GM19324 (cell line): ENCODE results near the gene SPG7.
"Not testable (repeated sequence)": the region's sequence is repeated elsewhere in the genome, so short reads cannot be mapped to it uniquely, and the experiment has no call there.

Source experiments
- ATAC-seq: cut with Tn5 transposase; IDR thresholded peaks from one replicate; pipeline ENCODE4 v1.9.1; 2021; ENCODE audit warnings: mild to moderate bottlenecking, moderate library complexity; ENCODE audit not compliant: unreplicated experiment, low FRiP score

SPG7 gene

DNA sequence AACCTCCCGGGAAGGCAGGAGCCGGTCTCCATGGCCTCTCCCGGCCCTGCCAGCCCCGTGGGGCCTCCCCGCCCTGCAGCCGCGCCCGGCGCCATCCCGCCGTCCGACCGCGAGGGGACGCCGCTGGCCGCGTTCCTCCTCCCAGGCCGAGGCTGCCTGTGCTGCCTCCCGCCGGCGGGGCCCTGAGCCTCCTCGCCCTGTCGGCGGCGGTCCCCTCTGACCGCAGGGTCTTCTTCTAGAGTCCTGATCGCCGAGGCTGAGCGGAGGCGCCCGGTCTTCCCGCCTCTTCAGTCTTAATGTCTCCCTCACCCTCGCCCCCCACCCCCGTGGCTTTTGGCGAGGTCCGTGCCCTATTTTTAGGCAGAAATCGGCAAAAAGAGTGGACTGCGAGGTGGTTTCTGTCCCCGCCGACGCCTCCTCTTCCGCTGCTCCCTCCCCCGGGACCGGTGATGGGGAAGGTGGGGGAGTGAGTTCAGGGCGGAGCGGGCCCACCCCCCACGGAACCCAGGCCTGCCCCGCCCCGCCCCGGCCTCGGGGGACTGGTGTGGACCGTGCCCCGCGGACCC, 66.6 kb downstream of the SPG7 start:
- no peak for ATAC-seq

DNA sequence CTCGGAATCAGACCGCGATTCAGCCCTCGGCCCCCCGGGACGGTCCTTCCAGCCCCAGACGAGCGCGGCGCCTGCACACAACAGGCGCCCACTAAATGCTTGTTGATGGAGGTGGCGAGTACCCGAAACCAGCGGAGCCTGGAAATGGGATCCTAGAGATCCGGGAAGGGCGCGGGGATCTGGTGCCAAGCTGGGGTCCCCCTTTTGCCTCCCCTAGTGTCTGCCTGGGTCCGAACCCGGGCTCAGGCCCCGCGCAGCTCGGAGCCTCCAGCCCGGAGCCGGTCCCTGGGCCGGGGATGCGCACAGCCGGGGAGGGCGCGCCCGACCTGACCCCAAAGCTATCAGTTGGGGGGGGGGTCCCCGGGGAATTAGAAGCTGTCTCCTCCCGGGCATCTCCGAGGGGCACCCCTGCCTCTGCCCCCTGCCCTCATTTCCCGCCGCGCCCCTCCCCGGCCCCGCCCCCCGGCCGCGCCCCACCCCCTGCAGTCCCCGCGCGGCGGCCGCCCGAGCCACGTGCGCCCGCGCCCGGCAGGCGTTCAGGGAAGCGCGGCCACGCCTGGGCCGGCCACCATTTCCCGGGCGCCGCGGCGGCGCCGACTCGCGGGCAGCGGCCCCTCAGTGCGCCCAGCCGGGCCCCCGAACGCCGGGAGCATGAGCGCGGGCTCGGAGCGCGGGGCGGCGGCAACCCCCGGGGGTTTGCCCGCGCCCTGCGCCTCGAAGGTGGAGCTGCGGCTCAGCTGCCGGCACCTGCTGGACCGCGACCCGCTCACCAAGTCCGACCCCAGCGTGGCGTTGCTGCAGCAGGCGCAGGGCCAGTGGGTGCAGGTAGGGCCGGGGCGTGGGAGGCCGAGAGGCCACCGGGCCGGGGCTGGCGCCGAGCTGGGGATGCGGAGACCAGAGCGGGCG, 67.3 kb downstream of the SPG7 start, which contains the start of gene CPNE7:
Gene CPNE7 (plus strand): TSS at position 512 of the 906 bp plus-strand sequence. CDS start 140 bp downstream, at position 652.
- ATAC-seq, result no peak

DNA sequence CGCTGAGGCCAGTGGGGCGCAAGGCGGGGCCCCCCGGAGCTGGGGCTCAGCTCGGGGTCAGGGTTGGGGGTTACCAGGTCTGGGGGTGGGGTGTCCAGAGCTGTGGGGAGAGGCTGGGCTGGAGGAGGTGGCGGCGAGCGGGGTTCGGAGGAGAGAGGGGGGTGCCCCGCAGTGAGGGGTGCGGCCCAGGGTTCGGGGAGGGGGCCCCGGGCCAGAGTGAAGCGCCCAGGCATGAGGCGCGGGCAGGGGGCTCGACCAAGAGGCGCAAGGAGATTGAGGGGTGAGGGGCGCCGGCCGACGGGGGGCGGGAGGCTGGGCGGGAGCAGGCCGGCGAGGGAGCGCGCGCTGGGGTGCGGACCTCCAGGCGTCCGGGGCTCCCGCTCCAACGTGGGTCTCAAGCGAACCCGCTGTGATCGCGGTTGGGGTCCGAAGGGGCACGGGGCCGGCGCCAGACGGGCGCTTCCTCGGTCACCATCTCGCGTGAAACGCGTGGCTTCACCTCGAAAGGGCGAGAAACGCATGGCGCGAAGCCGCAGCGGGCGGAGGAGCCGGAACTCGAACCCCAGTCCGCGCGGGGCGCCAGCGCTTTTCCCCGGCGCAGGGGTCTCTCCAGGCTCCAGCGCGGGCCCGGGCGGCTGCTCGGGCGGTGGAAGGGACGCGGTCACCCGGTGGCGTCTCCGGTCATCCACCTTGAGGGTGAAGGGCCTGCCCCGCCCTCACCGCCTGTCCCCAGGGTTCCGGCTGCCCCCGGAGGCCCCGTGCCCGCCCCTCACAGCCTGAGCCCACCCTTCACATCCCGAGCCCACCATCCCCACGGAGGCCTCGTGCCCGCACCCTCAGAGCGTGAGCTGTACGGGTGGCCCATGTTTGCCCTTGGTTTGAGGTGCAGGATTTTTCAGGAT, 68.2 kb downstream of the SPG7 start:
- no peak for ATAC-seq

DNA sequence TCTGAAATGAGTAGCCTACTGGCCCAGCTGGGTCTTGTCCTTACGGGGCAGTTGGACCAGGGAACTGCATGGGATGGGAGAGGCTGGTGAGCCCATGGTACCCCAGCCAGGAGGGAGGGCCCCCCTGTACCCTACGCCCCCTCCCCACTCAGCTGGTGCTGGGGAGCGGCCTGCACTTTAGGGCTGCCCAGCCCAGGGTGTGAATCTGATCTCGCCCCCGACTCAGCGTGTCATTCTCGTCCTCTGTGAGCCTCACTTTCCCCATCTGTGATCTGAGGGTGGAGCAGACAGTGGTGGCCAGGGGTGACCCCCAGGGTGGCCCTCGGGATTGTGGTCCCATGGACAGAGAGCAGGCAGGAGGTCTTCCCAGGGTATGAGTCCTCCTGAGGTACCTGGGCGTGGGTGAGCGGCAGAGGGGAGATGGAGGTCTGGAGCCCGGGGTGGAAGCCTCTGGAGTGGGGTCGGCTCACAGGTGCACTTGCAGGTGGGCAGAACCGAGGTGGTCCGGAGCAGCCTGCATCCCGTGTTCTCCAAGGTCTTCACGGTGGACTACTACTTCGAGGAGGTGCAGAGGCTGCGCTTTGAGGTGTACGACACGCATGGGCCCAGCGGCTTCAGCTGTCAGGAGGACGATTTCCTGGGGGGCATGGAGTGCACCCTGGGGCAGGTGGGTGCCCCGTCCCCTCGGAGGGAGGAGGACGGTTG, 69.0 kb downstream of the SPG7 start:
- no peak for ATAC-seq

DNA sequence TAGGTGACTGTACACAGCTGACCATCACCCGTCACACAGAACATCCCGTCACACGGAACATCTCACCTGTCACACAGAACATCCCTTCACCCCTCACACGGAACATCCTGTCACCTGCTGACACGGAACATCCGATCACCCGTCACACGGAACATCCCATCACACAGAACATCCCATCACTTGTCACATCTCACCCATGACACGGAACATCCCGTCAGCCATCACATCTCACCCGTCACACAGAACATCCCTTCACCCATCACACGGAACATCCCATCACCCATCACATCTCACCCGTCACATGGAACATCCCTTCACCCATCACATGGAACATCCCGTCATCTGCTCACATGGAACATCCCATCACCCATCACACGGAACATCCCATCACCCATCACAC, 71.1 kb downstream of the SPG7 start:
- ATAC-seq, result no peak

DNA sequence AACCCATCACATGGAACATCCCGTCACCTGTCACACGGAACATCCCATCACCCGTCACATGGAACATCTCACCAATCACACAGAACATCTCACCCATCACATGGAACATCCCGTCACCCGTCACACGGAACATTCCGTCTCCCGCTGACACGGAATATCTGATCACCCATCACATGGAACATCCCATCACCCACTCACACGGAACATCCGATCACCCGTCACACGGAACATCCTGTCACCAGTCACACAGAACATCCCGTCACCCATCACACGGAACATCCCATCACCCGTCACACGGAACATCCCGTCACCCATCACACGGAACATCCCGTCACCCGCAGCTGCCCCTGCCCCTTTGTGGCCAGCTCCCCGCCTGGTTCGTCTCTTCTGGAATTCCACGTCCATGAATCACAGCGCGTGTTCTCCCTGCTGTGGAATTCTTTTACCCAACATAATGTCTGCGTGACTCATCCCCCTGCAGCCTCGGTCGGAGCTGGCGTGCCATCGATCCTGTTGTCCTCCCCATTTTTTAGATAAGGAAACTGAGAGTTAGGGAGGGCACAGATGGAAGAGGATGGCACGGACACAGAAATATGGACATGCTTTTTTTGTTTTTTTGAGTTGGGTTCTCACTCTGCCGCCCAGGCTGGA, 73.0 kb downstream of the SPG7 start:
- ATAC-seq, result no peak

DNA sequence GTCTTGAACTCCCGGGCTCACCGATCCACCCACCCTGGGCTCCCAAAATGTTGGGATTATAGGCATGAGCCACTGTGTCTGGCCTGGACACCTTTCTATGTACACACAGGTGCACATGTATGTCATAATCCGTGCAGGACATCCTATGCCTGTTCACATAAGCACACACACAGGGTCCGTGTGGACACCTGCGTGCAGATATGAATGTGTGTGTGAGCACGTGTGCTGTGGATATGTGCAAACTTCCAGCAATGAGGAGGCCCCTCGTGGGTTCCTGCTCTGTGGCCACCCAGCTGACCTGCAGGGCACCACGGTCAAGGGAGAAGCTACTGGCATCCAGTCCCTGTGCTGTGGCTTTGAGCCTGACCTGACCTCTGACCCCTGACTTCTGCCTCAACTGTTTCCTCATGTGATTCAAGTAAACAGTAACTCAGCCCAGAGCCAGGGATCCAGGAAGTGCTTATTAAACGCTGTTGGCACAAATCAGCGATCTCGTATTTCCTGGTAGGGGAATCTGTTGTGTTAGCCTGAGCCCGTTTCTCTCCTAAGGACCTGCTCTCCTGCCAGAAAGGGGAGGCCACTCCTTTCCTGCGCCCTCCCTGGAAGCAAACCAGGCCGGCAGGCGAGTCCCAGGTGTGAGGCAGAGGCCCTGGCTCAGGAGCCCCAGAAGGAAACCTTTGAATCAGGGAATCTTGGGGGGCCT, 73.8 kb downstream of the SPG7 start:
- no peak for ATAC-seq

DNA sequence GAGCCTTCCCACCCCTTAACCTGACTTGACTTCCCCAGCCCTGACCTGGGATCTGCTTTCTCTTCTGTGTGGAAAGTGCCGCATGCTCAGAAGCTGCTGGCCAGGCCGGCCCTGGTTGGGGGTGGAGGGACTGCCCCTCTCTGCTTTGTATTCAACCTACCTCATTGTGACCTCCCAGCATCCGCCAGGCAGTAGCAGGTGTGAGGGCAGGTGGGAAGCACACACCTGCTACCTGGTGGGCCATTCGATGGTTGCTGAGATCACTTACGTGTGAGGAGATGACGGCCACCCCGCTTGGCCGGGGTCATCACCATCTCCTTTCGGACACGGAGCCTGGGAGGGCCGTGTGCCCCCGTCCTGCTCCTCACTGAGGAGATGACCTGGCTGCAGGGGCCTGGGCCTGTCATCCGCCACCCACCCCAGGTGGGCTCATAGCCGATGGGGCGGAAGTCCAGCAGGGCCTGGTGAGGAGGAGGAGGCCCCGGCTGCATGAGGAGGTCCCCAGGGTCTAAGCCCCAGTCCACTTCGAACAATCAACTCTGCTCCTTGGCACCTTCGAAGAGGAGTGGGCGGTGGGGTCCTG, 74.5 kb downstream of the SPG7 start:
- ATAC-seq, result no peak

DNA sequence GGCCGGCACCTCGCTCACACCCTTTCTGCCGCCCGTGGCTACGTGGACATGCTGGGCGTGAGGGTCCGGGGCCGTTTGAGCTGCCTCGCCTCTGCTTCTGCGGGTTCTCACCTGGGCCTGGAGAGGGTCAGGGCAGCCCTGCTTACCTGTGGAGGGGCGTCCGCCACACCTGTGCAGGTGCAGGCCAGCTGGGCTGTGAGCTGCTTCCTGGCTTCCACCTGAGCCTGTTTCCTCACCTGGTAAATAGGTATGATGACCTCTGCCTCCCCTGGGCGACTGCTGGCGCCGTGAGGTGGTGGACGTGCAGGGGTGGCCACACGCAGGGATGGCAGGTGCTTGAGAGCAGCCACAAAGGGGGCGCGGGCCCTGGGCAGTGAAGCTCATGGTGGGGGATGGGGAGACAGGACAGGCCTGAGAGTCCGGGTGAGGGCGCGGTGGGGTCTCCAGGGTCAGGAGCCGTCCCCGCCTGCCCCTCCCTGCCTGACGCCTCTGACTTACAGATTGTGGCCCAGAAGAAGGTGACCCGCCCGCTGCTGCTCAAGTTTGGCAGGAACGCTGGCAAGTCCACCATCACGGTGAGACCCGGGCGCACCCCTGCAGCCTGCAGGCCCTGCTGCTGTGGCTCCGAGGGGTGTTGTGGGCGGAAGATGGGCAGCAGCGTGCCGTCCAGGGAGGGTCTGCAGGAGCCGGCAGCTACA, 75.1 kb downstream of the SPG7 start:
- ATAC-seq, result no peak

DNA sequence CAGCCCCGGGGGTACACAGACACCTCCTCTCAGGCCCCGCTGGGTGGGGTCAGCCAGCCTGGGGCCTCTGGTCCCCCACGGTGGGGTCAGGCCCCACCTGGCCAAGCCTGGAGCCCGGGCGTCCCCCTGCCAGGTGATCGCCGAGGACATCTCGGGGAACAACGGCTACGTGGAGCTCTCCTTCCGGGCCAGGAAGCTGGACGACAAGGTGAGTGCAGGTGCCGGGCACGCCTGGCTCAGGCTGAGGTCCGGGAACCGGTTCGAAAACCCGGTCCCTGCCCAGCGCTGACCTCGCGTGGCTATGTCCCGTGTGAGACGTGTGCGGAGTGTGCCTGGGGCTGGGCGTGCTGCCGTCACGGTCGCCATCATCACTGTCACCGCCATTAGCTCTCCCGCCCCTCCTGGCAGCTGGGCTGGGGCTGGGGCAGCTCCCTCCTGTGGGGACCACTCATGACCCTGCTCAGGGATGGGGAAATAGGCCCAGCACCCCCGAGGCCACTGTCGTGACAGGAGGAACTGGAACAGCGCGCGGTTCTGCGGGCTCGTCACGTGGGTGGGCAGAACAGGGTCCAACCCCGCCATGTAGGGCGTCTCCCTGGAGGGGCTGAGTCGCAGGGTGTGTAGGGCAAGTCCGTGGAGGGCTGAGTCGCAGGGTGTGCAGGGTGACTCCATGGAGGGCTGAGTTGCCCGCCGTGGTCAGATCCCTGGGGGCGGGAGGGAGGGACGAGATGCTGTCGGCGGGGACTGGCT, 75.9 kb downstream of the SPG7 start:
- no peak for ATAC-seq

DNA sequence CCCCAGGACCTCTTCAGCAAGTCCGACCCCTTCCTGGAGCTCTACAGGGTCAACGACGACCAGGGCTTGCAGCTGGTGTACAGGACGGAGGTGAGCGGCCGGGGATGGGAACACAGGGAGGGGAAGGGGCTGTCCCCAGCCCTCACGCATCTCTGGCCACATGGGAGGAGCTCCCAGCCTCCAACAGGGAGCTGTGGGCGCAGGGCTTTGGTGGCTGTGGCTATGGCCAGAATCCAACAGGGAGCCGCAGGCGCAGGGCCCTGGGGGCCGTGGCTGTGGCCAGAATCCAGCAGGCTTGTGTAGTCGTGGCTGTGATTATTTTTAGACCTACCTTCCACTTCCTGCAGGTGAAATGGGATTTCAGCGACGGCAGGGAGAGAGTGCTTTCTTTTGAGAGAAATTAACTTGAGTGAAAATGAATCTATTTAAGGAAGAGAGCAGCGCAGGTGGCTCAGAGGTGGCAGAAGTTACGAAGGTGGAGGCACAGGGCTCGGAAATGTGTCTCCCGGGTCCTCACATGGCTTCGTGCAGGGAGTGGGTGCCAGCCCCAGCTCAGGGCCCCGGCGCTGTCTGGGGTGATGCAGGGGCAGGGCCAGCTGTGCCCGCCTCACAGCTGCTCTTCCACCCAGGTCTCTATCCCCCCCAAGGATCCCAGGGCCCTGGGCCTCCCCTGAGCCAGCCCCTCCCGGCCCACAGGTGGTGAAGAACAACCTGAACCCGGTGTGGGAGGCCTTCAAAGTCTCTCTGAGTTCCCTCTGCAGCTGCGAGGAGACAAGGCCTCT, 76.8 kb downstream of the SPG7 start:
- ATAC-seq, result no peak

DNA sequence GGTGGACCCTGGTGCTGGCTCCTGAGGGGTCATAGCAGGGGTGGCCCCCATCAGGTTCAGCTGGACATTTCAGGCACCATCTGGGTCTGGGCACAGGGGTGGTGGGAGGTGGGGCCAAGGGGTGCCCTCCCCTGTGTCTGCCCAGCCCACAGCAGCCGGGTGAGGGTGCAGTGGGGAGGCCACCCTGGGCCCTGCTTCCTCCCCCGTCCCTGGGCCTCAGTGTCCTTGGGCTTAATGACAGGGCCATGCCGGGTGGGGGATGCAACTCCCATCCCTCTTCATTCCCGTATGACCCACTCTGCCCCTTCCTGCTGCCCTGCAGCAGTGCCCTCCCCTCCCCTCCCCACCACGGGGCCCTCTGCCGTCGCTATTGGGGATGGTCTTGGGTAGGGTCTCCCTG, 78.0 kb downstream of the SPG7 start:
- no peak for ATAC-seq

DNA sequence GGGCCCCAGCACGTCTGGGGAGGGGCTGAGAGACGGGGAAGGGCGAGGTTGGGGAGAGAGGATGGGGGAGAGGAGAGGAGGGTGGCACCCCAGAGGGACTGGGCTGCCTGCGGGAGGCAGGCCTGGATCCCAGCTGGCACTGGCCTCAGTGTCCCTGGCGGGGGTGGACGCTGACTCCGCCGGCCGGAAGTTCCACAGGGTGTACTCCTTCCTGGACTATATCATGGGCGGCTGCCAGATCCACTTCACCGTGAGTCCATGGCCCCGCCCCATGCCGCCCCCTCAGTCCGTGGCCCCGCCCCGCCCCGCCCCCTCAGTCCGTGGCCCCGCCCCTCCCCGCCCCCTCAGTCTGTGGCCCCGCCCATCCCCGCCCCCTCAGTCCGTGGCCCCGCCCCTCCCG, 78.7 kb downstream of the SPG7 start:
- ATAC-seq, result no peak

DNA sequence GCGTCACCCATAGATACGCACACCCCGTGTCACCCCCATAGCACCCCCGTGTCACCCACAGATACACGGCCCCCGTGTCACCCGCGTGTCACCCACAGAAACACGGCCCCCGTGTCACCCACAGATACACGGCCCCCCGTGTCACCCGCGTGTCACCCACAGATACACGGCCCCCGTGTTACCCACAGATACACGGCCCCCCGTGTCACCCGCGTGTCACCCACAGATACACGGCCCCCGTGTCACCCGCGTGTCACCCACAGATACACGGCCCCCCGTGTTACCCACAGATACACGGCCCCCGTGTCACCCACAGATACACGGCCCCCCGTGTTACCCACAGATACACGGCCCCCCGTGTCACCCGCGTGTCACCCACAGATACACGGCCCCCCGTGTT, 79.5 kb downstream of the SPG7 start:
- ATAC-seq, result not testable (repeated sequence)

DNA sequence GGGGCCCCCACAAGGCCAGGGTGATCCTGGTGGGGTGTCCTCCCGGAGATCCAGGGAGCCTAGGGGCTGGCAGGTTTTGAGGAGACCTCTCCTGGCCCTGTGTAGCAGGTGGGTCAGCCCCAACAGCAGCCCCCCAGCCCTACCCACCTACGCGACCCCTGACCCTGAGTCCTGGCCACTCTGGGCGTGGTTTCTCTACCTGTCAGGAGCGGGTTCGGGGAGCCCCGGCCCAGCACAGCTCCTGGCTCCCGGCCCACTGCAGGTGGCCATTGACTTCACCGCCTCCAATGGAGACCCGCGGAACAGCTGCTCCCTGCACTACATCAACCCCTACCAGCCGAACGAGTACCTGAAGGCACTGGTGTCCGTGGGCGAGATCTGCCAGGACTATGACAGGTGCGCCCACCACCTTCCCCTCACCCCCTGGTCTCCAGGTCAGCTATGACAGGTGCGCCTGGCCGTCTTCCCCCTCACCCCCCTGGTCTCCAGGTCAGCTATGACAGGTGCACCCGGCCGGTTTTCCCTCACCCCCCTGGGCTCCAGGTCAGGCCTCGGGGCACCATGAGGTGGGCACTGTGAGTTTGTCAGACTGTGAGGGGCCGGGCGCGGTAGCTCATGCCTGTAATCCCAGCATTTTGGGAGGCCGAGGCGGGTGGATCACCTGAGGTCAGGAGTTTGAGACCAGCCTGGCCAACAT, 80.4 kb downstream of the SPG7 start:
- ATAC-seq, result no peak

DNA sequence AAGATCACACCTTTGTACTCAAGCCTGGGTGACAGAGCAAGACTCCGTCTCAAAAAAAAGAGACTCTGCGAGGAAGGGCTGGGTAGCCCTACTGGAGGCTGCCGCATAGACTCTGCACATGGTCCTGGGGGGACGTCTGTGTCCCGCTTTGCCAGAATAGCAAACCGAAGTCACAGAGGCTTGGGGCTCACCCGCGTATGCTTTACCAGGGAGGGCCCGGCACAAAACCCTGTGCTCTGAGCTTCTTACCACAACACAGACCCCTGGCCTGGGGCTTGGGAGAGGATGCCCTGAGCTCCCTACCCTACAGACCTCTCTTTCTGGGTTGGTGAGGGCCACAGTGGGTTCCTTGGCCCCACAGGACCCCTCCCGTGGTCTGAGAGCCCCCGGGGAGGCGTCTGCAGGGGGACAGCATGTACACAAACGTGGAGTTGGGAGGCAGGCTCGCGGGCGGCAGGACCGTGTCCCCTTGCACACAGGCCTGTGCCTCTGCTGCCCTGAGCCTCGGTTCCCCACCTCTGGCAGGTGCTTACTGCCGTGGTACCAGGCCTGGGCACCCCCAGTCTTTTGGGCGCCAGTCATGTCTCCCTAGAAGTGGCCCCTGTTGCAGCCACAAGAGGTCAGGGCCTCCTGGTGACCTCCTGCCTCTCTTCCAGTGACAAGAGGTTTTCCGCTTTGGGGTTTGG, 81.2 kb downstream of the SPG7 start:
- no peak for ATAC-seq
